ENCODE data around the gene LRP2. TPM values are rescaled to one million over a fixed set of nuclear protein-coding genes. Genes with fewer than 3 reads are reported as not detected.

Gene LRP2
- polyA plus RNA-seq, 3 donors, result not detected

DNA sequence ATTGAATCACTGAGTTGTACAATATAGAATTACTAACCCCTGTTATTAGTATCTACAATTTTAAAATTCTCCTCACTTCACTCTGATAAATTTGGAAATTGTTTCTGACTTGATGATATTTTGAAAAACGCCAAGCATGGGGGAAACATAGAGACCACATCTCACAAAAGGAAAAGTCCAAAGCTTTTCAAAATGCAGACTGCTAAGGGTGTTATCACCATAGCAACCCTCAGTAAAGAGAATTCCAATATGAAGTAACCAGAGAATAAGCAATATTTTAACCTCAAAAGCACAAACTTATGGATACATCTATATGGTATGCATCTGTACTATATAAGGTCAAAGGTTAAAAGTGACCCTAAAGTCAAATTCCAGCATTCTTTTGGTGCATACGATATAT lies 22.7 kb downstream of the LRP2 start:
- intact Hi-C loops (cut with micrococcal nuclease), result no loop called here
- no peaks in the 10 kb centered on the region for H3K79me2 ChIP-seq (ENCODE audit: insufficient read depth, low read length)
- H3K27me3 ChIP-seq (ENCODE audit: control insufficient read depth in 2 of 2, insufficient read depth in 2 of 2, low read length in 2 of 2), result no peaks in the 10 kb centered on the region
- Mint-ChIP-seq H3K27me3 (ENCODE audit: low read depth in 3 of 3) (peaks cover 4 to 9% (median 7%) of the 10 kb centered on the region in 3 donors), H3K27ac (no peak overlapping the region), H3K9me3 (peaks cover 0 to 3% (median 0%) of the 10 kb centered on the region in 7 donors), H3K36me3 (no peaks in the 10 kb centered on the region), H3K4me1 (no peaks in the 10 kb centered on the region), H3K4me3 (no peak overlapping the region)
- H3K9ac ChIP-seq (ENCODE audit: insufficient read depth, low read length, poor library complexity, severe bottlenecking), result no peak overlapping the region
- H3K9me3 ChIP-seq (replicated peaks in 1 of 2; ENCODE audit: control insufficient read depth in 1 of 2, insufficient read depth in 1 of 2, low read length in 2 of 2), result no peaks in the 10 kb centered on the region
- no peak overlapping the region for H3K27ac ChIP-seq (ENCODE audit: low read depth in 1 of 2, low read length in 2 of 2)
- no peak overlapping the region for H3K4me3 ChIP-seq (replicated peaks in 1 of 3; ENCODE audit: low read depth in 2 of 3, low read length in 3 of 3)
- H3K4me1 ChIP-seq (ENCODE audit: control insufficient read depth in 1 of 2, insufficient read depth in 2 of 2, low read length in 2 of 2), result no peaks in the 10 kb centered on the region
- H3K4me2 ChIP-seq (replicated peaks; ENCODE audit: extremely low read depth, low read length, poor library complexity, severe bottlenecking), result no peak overlapping the region
- no peak overlapping the region for H2AFZ ChIP-seq (ENCODE audit: insufficient read depth, low read depth, low read length, poor library complexity, severe bottlenecking)
- TF ChIP-seq, protein P1, sequence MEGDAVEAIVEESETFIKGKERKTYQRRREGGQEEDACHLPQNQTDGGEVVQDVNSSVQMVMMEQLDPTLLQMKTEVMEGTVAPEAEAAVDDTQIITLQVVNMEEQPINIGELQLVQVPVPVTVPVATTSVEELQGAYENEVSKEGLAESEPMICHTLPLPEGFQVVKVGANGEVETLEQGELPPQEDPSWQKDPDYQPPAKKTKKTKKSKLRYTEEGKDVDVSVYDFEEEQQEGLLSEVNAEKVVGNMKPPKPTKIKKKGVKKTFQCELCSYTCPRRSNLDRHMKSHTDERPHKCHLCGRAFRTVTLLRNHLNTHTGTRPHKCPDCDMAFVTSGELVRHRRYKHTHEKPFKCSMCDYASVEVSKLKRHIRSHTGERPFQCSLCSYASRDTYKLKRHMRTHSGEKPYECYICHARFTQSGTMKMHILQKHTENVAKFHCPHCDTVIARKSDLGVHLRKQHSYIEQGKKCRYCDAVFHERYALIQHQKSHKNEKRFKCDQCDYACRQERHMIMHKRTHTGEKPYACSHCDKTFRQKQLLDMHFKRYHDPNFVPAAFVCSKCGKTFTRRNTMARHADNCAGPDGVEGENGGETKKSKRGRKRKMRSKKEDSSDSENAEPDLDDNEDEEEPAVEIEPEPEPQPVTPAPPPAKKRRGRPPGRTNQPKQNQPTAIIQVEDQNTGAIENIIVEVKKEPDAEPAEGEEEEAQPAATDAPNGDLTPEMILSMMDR (IDR thresholded peaks at IDR 0.05), result no peak
- no peak for DNase-seq
- no peaks in the 10 kb centered on the region for H4K20me1 ChIP-seq (ENCODE audit: insufficient read depth, low read length)
- H3K36me3 ChIP-seq (replicated peaks in 1 of 2; ENCODE audit: control insufficient read depth in 1 of 2, insufficient read depth in 2 of 2, low read length in 2 of 2), result no peaks in the 10 kb centered on the region
- no CpG with 5 or more reads among the region's 2 CpGs for WGBS (ENCODE audit: insufficient coverage)

DNA sequence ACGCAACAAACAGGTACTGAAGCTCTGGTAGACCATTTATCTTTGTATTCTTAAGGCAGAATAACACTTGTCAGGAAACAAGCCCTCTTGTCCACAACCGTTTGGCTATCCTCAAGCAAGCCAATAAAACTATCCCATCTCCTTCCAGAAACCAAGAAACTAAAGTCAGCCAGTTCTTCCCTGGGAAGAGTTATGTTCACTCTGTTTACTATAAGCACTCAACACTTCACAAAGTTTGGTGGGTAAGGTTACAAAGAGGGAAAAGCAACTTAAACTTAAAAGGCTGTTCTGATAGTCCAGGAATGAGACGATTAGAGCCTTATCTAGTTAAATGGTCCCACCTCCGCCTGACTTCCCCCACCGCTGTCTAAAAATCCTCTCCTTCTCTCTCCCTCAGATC lies 25.6 kb downstream of the LRP2 start:
- H2AFZ ChIP-seq (ENCODE audit: insufficient read depth, low read depth, low read length, poor library complexity, severe bottlenecking), result no peak overlapping the region
- H3K27ac ChIP-seq (ENCODE audit: low read depth in 1 of 2, low read length in 2 of 2), result no peak overlapping the region
- Mint-ChIP-seq H3K4me1 (no peaks in the 10 kb centered on the region), H3K4me3 (no peak overlapping the region), H3K9me3 (peaks cover 0 to 3% (median 0%) of the 10 kb centered on the region in 7 donors), H3K36me3 (no peaks in the 10 kb centered on the region), H3K27me3 (ENCODE audit: low read depth in 3 of 3) (peaks cover 4 to 9% (median 4%) of the 10 kb centered on the region in 3 donors), H3K27ac (no peak overlapping the region)
- no peaks in the 10 kb centered on the region for H3K27me3 ChIP-seq (ENCODE audit: control insufficient read depth in 2 of 2, insufficient read depth in 2 of 2, low read length in 2 of 2)
- intact Hi-C loops (cut with micrococcal nuclease), result no loop called here
- TF ChIP-seq, protein P1 (IDR thresholded peaks at IDR 0.05), result no peak
- no peak overlapping the region for H3K4me2 ChIP-seq (replicated peaks; ENCODE audit: extremely low read depth, low read length, poor library complexity, severe bottlenecking)
- no peak for DNase-seq
- H3K36me3 ChIP-seq (replicated peaks in 1 of 2; ENCODE audit: control insufficient read depth in 1 of 2, insufficient read depth in 2 of 2, low read length in 2 of 2), result no peaks in the 10 kb centered on the region
- H3K79me2 ChIP-seq (ENCODE audit: insufficient read depth, low read length), result no peaks in the 10 kb centered on the region
- no peak overlapping the region for H3K9ac ChIP-seq (ENCODE audit: insufficient read depth, low read length, poor library complexity, severe bottlenecking)
- WGBS (ENCODE audit: insufficient coverage), result 94% methylated on average over 4 of the region's 5 CpGs
- no peak overlapping the region for H3K4me3 ChIP-seq (replicated peaks in 1 of 3; ENCODE audit: low read depth in 2 of 3, low read length in 3 of 3)
- H3K9me3 ChIP-seq (replicated peaks in 1 of 2; ENCODE audit: control insufficient read depth in 1 of 2, insufficient read depth in 1 of 2, low read length in 2 of 2), result no peaks in the 10 kb centered on the region
- no peaks in the 10 kb centered on the region for H4K20me1 ChIP-seq (ENCODE audit: insufficient read depth, low read length)
- no peaks in the 10 kb centered on the region for H3K4me1 ChIP-seq (ENCODE audit: control insufficient read depth in 1 of 2, insufficient read depth in 2 of 2, low read length in 2 of 2)
